IPS DF 4.7 (cell line): Measurements from ENCODE around the gene KCNH5.

Experiments
- DNase-seq: peaks from one replicate; pipeline ENCODE4 v3.0.0-alpha.2; 2013; ENCODE audit warnings: low spot score; ENCODE audit errors: extremely low read depth

Gene KCNH5, protein sequence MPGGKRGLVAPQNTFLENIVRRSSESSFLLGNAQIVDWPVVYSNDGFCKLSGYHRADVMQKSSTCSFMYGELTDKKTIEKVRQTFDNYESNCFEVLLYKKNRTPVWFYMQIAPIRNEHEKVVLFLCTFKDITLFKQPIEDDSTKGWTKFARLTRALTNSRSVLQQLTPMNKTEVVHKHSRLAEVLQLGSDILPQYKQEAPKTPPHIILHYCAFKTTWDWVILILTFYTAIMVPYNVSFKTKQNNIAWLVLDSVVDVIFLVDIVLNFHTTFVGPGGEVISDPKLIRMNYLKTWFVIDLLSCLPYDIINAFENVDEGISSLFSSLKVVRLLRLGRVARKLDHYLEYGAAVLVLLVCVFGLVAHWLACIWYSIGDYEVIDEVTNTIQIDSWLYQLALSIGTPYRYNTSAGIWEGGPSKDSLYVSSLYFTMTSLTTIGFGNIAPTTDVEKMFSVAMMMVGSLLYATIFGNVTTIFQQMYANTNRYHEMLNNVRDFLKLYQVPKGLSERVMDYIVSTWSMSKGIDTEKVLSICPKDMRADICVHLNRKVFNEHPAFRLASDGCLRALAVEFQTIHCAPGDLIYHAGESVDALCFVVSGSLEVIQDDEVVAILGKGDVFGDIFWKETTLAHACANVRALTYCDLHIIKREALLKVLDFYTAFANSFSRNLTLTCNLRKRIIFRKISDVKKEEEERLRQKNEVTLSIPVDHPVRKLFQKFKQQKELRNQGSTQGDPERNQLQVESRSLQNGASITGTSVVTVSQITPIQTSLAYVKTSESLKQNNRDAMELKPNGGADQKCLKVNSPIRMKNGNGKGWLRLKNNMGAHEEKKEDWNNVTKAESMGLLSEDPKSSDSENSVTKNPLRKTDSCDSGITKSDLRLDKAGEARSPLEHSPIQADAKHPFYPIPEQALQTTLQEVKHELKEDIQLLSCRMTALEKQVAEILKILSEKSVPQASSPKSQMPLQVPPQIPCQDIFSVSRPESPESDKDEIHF

DNA sequence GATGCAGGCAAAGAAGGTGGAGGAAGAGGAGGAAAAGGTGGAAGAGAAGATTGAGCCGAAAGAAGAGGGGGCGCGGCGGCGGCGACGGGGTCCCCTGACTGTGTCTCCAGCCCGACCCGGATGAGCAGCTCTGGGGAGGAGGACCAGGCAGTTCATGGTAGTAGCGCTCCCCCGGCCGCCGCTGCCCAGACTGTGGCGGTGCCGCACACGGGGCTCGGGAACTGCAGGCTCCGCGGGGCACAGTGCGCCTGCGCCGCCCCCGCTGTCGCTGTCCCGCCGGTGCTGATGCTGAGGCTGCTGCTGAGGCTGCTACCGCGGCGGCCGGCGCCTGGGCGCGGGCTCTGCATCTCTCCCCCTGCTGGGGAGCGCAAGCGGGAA is at the start of gene KCNH5:
KCNH5 (minus strand) TSS at position 225 of the 378 bp plus-strand sequence. CDS start 272 bp downstream, outside the sequence.
- no peak for DNase-seq

DNA sequence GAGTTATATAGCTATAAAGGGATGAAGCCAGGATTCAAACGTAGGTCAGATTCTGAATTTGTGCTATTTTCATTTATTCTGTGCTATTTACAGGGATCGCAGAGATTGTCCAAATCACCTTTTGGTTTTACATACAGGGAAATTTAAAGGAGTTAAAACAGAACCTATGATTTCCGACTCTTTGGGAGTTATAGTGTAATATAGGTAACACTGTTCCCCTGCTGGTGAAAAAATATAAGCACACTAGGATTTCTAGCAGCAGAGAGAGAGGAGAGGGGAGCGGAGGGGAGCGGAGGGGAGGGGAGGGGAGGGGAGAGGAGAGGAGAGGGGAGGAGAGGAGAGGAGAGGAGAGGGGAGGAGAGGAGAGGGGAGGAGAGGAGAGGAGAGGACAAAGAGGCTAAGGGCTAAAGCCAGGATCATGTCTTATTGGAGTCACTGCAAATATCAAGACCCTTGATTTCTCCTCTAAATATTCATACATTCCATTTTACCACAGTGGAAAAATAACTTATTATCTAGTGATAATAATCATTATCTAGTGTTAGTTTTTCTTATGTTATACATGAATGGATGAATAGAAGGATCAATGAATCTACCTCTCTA is 46.2 kb upstream of the KCNH5 start:
- peak; percentile 1 for DNase-seq

DNA sequence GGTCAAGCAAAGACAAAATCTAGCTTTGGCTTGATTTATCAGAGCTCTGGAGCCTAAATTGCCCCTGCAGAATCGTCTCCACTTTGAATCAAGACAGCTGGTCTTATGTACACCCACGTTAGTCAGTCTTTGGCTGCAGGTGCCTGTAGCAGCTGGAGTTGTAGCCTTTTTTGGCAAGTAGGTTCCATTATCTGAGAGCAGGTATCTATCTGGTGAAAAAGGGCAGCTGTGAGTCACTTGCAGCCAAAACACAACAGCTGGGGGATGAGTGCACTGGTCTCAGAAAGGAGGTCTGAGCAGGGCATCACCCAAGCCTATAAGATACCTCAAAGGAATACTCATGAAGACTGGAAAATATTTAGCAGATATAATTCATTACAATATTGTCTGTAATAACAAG is 43.6 kb upstream of the KCNH5 start:
- no peak for DNase-seq

DNA sequence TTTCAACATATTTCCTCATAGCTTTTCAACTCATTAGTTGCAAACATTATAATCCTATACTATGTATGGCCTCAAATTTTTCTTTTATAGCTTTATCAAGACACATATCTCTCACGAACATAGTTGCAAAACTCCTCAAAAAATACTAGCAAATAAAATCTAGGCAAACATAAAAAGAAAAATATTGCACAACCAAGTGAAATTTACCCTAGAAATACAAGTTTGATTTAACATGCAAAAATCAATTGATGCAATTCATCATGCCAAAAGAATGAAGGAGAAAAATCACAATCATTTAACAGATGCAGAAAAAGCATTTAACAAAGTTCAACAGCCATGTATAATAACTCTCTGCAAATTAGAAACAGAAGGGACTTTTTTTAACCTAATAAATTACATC is 33.3 kb upstream of the KCNH5 start:
- no peak for DNase-seq

DNA sequence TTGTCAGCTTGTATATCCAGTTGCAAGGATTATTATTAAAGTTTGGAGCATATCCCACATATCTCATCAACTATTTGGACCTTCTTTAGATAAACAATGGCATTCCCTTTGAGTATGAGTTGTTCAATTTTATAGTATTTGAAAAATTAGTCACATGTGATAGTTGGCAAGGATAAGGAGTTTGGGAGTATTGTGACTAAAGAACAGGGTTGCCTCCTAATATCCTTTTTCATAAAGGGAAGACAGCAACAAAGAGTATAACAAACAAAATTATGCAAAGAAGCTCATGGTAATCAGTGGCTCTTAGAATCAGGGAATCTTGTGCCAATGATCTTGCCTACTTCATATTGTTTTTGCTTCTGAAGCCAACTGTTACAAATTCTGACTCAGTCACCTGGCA is 31.2 kb upstream of the KCNH5 start:
- no peak for DNase-seq

DNA sequence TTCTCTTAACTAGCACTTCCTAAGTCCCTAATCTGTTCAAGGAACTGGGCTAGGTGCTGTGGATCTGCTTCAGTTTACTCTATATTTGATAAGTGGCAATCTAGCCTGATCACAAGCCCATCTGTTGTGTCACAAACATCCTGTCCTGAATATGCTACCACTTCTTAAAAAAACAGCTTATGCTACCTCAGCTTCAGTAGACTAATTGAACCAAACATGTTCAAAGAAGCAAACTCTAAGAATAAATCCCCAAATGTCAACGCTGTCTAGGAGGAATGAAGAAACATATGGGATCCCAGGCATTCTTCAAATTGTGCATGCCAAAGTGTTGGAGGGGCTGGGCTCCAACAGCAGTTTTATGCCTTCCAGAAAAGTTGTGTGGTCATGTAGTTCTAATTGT is 10.4 kb upstream of the KCNH5 start:
- DNase-seq, result no peak

DNA sequence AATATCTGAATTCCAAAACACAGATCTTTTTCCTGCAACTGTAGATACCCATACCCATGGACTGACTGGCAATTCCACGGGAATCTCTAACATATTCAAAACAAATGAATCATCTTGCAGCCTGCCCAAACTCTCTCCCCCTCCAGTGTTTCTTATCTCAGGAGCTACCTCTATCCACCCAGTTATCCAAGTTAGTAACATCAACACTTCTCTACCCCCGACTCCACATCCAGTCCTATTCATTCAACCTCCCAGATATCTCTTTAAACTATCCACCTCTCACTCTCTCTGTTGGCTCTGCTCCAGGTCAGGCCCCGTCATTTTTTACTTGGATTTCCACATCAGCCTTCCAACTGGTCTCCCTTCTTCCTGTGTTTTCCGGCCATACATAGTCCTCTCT is 6.7 kb upstream of the KCNH5 start:
- DNase-seq, result no peak

DNA sequence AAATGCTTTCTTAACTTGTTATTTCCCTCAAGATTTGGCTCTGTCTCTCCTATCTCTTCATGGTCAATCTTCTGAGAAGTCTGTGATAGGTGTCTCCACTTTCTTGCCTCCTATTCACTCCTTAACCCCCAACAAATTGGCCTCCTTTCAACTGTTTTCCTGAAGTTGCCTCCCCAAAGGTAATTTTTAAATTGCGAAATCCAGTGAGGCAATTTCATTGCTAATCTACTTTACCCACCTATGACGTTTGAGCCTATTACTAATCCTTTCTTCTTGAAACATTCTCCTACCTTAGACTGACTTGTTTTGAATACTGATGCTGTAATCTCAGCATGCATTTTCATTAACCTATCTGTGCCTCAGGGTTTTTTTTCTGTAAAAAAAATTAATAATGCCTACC is 6.0 kb upstream of the KCNH5 start:
- DNase-seq, result no peak

DNA sequence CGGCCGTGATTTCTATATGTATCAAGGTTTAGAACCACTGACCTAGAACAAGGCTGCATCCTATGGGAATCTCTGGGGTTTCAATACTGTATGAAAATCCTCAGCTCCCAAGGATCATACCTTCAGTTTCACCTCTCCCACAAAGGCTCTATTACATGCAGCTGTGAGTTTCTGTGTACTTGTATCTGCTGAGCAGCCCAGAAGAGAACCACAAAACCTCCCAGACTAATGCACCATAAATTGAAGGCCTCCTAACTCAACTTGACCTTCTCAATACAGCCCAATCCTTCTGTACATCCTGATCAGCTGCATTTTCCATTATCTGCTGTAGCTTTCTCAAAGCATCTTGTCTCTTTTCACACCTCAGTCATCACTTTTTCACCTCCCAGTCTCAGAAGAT is 5.4 kb upstream of the KCNH5 start:
- no peak for DNase-seq

DNA sequence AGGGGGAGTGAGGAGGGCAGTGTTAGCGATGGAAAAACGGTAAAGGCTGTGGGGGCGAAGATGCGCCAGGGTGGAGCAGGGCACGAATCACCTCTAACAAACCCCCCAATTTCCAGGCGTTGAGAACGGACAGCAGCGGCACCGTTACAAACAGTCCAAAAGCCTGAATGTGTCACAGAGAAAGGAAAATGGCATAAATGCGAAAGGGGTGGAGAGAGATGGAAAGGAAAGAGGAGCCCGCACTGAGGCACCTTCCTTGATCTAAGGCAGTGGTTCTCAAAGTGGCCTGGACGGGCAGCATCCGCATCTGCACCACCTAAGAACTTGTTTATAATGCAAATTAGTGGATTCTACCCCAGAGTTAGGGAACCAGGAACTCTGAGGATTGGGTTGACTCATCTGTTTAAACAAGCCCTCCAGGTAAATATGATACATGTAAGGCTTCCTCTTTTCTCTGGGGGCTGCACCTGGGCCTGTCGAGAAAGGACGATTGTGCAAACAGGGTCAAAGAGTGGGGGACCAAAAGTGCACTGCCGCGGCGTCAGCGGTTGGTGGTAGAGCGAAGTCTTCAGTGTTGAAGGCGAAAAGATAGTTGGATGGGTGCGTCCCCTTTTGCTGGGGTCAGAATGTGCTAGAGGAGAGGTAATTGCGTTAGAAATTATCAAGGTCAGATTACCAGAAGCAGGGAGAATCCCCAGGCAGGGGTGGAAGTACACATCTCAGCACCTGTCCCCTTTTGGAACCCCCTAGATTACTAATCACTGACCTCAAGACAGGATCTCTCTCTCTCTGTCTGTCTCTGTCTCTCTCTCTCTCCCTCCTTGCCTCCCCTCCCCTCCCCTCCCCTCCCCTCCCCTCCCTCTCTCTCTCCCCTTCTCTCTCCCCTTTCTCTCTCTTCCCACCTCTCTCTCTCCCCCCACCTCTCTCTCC is 1.3 kb upstream of the KCNH5 start:
- DNase-seq, result no peak

DNA sequence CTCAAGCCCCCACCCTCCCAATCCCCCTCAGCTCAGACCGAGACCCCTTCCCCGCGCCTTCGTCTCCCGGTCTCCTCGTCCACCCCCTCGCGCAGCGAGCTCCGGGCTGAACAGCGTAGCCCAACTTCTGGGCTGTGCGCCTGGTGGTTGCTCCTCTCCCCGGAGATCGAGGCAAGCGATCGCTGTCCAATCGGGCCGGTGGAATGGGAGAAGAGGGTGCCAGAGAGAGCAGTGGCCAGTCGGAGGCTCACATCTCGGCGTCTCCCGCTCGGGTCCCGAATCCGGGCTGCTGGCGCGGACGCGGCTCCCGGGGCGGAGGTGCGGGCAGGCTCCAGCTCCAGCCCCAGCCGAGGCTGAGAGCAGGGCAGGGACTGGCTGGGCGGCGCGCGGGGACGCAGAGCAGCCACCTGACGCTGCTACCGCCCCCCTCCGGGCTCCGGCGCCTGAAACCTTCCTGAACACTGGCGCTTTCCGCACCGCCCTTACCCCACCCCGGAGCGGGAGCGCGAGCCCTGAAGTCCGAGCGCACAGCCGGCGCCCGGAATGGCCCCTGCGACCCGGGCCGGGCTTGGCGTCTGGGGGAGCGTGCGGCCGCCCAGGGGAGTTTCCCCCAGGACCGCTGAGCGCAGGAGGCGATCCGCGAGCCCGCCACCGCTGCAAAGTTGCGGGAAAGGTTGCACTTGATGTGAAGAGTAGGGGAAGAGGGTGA is 508 bp upstream of the KCNH5 start:
- no peak for DNase-seq

DNA sequence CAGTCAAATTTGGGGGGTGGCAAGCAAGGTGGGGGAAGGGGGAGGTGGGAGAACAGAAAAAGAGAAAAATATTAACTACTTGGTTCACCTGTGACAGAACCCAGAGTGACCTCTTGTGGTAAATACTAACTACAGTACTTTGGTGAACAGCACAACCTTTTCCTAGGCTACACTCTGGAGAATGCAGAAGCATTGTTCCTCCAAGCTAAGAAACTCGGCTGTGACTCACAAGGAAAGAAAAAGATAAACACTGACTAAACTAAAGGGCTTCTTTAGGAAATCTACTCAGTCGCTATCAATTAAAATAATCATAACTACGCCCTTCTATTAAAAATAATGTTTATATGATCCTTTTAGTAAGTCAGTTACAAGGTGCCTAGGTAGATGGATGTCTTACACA is 5.4 kb downstream of the KCNH5 start:
- DNase-seq, result no peak

DNA sequence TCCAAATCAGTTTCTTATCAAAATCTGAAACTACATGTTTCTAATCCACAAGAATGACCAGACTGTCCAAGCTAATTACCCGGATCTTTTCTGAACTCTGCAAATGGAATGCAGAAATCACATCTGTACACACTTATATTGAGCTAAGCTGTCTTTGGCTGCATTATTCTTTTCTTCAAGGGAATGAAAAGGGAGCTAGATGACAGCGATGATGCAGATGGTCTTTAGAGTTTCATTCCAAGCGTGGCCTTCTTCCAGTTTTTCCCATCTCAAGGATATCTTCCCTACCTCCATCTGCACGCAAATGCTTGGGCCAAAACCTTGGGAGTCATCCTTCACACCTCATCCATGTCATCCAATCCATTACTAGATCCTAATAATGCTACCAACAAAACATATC is 12.6 kb downstream of the KCNH5 start:
- DNase-seq, result no peak

DNA sequence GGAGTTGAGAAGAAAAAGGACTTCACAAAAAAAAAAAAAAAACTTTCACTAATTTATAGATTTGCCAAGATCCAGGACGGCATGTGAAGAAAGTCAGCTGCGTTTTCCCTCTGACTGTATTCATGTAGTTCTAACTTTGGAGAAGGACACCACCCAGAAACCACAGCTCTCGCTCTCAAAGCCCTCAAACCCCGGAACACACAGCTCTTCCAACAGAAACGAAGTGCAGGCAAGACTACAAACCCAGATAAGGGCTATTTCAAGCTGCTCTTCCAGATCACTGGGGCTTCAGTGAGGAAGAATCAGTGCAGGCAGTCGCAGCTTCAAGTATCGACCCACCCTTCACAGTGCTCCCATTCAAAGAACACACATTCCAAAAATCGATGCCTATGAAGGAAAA is 13.2 kb downstream of the KCNH5 start:
- no peak for DNase-seq

DNA sequence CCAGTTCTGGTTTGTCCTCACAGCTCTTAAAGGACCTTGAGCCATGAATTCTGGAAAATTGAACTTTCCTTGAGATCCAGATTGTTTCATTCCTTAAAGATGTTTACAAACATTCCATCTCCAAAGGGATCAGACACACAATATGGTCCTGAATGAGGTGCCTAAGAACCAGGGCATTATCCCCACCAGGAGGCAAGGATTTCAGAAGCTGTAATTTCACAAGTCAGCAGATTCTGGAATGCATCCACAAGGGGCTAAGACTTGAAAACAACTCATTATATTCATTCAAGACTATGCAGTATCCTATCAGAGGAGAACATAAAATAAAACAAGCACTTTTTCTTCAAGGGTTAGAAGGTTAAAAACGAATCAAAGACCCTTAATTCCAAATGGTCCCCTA is 15.1 kb downstream of the KCNH5 start:
- DNase-seq, result no peak

DNA sequence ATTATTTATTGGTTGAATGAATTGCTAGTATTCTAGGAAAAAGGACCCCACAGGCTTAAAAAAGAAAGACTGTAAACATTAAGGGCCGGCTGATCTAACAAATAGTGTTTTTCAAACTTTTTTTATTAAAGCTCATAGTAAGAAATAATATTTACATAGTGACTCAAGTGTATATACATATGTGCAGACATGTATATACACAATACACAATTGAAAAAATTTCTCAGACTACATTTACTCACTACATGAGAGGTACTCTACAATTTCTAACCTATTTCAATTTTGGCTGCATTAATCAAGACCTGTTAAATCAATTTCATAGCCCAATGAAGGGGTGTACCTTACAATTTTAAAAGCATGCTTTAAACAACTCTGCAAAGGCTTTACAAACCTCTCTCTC is 17.5 kb downstream of the KCNH5 start:
- DNase-seq, result no peak

DNA sequence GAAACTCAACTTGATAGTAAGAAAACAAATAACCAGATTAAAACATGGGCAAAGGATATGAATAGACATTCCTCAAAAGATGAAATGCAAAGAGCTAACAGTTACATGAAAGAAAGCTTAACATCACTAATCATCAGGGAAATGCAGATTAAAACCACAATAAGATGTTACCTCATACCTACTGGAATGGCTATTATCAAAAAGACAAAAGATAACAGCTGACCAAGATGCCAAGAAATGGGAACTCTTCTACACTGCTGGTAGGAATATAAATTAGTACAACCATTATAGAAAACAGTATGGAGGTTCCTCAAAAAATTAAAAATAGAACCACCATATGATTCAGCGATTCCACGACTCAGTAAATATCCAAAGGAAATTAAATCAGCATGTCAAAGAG is 18.8 kb downstream of the KCNH5 start:
- no peak for DNase-seq

DNA sequence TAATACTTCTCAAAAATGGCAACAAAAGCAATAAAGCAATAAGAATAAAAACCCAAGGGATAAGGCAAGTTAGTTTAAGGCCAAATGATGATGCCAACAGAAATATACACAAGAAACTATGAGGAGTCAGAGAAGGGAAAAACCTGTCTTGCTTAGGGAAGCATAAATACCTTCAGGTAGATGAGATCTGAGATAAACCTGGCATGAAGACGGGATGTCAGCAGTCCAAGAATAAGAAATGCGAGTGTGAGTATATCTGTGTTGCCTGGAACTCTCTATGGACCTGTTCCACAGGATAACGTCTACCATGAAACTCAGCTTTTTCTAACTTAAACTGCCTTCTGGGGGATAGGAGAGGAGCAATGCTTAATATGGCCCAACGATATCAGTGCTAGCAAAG is 30.6 kb downstream of the KCNH5 start:
- DNase-seq, result no peak

DNA sequence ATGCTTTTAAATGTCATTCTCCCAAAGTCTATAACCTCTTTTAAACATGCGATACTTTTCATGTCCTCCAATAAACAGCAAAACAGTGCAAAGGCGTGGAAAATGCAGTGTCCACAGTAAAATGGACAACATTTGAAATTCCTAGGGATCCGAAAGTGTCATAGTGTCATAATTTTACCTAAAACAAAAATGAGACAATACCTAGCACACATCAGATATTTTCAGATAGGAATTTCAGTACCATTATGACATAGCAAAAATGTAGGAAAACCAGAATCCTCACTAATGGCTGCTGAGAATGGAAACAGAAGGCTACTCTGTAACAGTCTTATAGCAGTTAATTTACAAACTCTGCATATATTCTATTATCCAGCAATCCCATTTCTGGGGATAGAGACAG is 33.1 kb downstream of the KCNH5 start:
- no peak for DNase-seq

DNA sequence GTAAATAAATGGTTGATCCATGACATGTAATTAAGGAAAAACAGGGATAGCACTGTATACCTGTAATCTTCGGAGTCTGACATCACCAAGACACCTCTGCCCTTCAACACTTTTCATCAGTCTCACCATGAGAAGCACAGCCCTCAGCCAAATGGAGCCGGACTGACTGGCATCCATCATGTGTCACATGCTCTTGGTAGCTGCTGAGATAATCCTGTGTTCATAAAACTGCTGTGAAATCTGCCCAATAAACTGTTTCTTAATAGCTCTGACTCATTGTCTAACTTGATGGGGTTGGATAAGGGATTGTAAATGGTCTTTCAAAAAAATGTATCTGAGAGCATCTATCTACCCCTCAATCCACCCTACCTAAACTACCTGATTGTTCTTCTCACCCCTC is 33.6 kb downstream of the KCNH5 start:
- DNase-seq, result no peak
